ENCODE measurements around the gene CKAP4. TPM values are rescaled to one million over a fixed set of nuclear protein-coding genes. Genes with fewer than 3 reads are reported as not detected.

CKAP4 gene
- total RNA-seq, 1 experiment from 2014 or later = 90.9 TPM

DNA sequence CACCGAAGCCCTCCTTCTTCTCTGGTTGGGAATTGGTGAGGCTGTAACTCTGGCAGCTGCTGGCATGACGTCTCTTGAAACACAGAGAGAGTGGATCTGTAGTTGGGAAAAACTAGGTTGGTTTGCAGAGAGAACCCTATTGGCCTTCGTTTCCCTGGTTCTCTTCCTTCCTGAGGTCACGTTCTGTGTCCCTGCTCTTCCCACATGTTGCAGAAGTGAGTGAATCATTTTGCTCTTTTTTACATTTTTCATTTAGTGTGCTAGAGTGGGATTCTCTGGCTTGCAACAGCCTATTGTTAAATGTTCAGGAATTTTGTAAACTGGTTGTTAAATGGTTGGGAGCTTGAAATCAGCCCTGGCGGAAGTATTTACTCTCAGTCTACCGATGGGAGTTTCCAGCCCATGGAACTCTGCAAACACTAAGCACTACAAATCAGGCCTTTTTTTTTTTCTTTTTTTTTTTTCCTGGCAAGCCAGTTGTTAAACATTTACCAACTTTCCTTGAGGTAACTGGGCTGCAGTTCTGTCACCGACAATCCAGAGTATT lies 26.8 kb upstream of the CKAP4 start:
- no peak for DNase-seq (ENCODE audit: low read depth)

DNA sequence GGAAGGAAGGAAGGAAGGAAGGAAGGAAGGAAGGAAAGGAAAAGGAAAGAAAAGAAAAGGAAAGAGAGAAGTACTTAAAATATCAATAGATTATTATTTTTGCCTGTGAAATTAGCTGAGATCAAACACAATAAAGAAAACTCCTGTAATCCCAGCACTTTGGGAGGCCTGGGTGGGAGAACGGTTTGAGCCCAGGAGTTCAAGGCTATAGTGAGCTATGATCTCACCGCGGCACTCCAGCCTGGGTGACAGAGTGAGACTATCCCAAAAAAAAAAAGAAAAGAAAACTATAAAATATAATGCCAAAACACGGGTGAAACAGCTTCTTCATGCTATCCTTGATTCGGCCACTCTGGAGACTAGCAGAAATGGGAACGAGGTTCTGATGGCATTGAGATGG lies 26.2 kb upstream of the CKAP4 start:
- no peak for DNase-seq (ENCODE audit: low read depth)

DNA sequence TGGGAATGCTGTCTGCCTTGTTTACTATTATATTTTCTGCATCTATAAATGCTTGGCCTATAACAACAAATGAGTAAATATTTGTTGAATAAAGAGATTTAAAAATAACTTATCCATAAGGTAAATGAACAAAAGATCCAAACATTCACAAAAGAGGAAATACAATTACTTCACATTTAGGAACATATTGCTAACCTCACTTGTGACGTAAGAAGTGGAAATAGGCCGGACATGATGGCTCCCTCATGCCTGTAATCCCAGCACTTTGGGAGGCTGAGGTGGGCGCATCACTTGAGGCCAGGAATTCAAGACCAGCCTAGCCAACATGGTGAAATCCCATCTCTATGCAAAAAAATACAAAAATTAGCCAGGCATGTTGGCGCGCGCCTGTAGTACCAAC lies 25.7 kb upstream of the CKAP4 start:
- no peak for DNase-seq (ENCODE audit: low read depth)

DNA sequence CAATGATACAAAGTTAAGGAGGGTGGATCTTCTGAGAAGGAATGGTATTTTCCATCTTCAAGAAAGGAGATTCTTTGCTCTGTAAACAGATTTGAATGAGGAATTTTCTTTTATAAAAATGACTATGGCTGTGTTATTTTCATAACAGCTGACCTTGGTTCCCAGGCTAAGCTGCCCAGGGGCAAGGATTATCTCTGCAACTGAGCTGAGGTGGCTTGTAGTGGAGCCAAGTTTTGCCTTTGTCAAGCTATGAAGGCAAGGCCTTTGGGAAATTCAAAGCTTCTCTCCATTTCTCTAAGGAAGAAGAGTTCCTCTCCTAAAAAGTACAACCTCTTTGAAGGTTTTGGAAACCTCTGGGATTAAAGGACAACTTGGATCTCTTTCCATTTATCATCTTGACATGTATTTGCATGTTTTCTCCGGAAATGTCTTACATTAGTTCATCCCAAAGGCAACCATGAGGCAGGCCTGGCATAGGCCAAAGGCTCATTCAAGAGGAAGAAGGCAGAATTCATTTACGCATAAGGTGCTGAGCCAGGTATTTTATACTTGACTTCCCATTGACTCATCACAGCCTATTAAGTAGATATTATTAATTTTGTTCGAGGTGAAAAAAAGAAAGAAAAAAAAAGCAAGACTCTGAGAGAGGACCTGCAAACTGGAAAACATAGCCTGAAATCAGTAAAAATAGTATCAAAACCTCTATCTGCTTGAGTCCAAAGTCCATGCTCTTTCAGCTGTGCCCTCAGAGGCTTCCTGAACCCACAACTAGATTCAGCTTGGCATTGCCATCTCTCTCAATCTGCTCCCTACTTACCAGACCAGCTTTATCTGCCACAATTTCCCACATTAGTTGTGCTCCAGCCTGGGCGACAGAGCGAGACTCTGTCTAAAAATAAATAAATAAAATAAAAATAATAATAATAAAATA lies 24.0 kb upstream of the CKAP4 start:
- DNase-seq (ENCODE audit: low read depth) = no peak

DNA sequence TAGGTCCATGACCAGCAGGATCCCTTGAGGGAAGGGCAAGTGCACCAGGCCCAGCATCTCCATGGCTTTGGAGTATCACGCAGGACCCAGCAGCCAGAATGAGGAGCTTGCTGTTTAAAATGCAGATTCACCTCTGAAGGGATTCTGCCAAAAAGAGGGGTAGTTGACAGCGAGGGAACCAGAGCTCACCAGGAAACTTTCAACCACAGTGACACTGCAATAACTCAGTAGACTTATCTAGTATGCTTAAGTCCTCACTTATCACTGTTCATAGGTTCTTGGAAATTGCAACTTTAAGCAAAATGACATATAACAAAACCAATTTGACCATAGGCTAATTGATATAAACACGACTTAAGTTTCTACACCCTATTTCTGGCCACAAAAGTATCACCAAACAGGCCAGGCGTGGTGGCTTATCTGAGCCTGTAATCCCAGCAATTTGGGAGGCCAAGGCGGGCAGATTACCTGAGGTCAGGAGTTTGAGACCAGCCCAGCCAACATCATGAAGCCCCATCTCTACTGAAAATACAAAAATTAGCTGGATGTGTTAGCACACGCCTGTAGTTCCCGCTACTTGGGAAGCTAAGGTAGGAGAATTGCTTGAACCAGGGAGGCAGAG lies 21.4 kb upstream of the CKAP4 start:
- no peak for DNase-seq (ENCODE audit: low read depth)

DNA sequence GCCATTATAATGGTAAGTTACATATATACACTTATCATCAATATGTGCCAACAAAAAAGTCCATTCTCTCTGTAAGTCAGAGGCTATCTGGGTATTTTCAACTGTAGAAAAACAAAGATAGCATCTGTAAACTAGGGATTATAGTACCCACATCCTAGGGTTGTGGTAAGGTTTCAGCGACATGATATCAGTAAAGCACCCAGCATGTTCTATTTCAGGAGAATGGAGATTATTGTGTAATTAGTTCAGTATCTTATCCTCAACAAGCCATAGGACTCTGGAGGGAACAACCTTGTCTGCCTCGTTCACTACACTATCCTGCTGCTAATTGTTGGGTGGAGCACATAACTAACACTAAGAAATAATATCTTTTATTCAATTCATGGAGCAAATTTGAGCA lies 19.7 kb upstream of the CKAP4 start:
- no peak for DNase-seq (ENCODE audit: low read depth)

GRCh38 chr12:106265116-106265515 lies 17.3 kb upstream of the CKAP4 start:
- no peak for DNase-seq (ENCODE audit: low read depth)

- DNase-seq (ENCODE audit: low read depth) = no peak
These were observed 11.1 kb upstream of the CKAP4 start for GRCh38 chr12:106258935-106259334.

GRCh38 chr12:106258226-106258625 lies 10.4 kb upstream of the CKAP4 start:
- no peak for DNase-seq (ENCODE audit: low read depth)

- no peak for DNase-seq (ENCODE audit: low read depth)
These were observed 8.7 kb upstream of the CKAP4 start for GRCh38 chr12:106256524-106256923.

DNA sequence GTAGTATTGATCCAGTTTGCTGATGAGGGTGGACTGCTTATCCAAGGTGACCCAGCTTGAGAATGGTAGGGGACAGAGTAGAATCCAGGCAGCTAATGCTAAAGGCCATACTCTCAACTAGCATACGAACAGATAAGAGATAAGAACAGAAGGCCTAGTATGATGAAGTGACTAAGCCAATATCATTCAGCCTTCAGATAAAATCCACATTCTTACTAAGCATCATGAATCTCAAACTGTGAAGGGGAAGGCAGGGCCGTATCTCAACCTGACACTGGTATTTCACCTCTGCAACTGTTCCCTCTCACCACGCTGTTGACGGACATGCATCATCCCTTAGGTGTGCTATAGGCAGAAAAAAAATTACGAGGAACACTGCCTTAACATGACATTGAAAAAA lies 8.1 kb upstream of the CKAP4 start:
- DNase-seq (ENCODE audit: low read depth) = no peak

DNA sequence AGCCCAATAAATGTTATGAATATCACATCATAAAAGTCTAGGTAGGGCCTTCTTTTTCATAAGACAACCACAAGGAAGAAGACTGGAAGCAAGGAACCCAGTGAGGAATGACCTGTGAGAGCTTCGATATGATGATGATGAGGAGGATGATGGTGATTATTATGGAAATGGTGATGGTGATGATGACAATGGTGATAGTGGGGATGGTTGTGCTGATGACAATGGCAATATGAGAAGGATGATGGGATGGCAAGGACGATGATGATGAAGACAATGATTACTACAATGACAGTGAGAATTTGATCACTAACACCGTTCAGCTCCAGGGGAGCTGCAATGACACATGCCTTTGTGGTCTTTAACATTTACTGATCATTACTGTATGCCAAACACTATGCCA lies 7.7 kb upstream of the CKAP4 start:
- DNase-seq (ENCODE audit: low read depth) = no peak

GRCh38 chr12:106254724-106255123 lies 6.9 kb upstream of the CKAP4 start:
- peak; percentile 35 for DNase-seq (ENCODE audit: low read depth)

DNA sequence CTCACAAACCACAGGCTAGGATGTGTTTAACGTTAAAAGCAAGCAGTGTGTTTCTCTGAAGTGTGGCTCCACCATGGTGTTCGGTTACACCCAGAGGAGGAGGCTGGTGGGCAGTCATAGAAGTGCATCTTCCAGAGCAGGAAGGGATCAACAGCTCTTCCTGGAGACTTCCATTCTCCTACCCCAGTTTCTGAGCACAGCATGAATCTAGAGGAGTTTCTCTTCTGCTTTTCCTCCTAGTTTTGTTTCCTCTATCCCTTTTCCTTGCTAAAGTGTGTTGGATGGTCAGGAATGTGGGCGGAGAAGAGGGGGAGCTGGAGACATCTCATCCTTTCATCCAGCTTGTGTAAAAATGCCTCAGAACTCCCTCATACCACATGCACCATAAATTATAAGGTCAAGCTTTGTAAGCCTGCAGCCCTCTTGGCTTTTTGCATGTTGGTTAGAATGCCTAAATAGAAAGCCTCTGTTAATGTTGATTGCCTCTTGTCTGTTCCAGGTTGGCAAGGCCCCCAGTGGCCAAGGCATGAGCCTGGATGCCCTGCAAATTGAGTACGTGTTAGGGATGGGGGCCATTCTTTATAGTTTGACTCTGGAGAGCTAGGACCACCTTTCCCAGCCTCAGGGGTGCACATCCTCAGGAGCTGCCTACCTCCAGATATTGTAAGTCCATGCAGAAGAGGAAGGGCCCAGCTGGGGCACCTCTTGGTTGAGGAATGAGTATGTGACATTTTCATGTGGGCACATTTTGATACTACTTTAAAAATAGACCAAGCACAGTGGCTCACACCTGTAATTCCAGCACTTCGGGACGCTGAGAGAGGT lies 4.0 kb upstream of the CKAP4 start:
- no peak for DNase-seq (ENCODE audit: low read depth)

DNA sequence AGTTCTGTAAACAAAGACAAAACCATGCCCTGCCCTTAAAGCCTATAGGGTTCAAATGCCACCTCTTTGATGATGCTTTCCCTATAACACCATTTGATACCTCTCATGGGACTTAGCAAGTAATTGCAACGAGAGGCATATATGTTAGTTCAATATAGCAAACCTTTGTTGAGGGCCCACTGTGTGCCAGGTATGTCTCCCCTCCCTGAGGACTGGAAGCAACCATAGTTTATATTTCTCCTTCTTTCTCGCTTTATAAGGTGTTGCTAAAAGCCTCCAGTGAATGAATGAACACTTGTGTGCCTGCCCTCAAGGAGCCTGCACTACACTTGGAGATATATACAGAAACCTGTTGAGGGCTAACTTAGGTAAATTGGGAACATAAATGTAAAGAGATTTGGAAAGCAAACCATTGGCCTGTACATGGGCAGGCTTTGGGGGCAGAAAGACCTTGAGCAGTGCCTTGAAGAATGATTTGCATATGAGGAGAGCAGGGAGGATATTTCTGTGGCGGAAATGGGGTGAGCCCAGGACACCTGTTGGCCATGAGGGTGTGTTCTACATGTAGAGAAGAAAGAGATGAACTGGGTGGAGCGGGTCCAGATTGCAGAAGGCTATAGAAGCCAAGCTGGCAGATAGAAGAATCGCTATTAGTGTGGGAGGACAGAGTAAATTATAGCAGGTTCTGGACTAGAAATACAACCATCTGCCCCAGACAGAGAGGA lies 1.8 kb upstream of the CKAP4 start:
- DNase-seq (ENCODE audit: low read depth) = no peak

DNA sequence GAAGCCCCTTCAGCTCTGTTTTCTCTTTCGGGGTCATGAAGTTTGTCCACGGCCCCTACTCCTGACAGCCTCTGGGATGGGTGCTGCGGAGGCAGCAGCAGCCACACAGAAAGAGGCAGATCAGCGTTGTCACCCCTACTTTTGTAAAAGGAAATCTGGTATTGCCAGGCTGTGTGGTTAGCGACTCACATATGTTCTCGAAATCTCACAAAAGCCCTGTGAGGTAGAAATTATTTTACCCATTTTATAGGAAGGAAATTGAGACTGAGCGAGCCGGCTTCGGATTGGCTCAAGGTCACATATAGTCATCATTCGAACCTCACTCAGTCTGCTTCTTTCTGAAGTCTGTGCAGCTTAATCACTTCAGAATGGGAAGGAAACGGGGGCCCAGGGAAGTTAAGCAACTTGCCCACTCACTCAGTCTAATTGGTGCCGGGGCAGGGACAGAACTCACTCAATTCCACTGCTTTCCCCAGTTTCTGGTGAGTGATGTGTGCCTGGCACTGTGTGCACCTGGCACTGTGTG lies 1.1 kb upstream of the CKAP4 start:
- DNase-seq (ENCODE audit: low read depth) = peak; percentile 47

DNA sequence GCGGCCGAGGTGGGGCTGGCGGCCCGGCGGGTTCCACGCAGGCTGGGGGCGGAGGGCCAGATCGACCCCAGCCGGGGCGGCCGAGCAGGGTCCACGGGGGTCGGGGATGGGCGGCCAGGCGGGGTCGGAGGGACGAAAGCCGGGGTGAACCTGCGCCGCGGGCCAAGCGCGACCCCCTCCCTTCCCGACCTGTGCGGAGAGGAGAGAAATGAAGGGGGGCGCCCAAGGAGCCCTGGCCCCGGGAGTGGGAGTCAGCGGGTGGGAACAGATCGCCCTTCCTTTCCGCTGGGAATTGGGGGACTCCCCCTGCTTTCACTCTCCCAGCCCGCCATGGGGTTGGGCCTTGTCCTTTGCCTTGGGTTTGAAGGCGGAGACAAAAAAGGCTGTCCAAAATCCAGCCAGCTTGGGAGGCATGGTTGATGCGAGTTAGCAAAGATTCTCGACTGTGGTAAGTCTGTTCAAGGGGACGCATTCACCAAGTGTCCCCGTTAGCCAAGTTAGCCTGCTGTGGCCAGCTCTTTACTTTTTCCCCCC lies 559 bp upstream of the CKAP4 start:
- DNase-seq (ENCODE audit: low read depth) = peak; percentile 89

- DNase-seq (ENCODE audit: low read depth) = peak; percentile 64
These were observed 738 bp downstream of the CKAP4 start for GRCh38 chr12:106246891-106247673.

DNA sequence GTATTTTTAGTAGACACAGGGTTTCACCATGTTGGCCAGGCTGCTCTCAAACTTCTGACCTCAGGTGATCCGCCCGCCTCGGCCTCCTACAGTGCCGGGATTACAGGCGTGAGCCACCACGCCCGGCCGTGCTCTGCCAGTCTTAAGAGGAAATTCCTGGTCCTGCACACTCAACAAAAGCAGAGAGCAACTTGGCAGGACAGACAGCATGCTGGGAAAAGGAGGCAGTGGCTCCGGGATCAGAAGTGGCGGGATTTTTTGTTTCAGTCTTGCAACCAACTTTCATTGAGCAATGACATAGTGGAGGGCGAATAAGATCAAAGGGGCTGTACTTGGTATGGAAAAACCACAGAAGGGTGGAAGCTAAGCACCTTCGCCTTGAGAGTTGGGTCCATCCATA lies 2.1 kb downstream of the CKAP4 start:
- DNase-seq (ENCODE audit: low read depth) = peak; percentile 85

GRCh38 chr12:106243620-106244019 lies 4.2 kb downstream of the CKAP4 start:
- no peak for DNase-seq (ENCODE audit: low read depth)
